GM21529 (cell line): ENCODE data around the gene MTHFD1.
"Not testable (repeated sequence)": the region's sequence is repeated elsewhere in the genome, so short reads cannot be mapped to it uniquely, and the experiment has no call there.

ENCODE experiments used
- ATAC-seq: cut with Tn5 transposase; IDR thresholded peaks from one replicate; pipeline ENCODE4 v1.9.1; 2021; ENCODE audit not compliant: unreplicated experiment

The MTHFD1 gene

GRCh38 chr14:64387782-64388532, at the start of gene MTHFD1:
TSS of gene MTHFD1 (plus strand) at chr14:64388353. CDS start at chr14:64388428, 75 bp downstream.
- ATAC-seq, result peak; percentile 84

- ATAC-seq, result peak; percentile 90
Observed at GRCh38 chr14:64338616-64339316, 49.4 kb upstream of the MTHFD1 start.

- no peak for ATAC-seq
Observed at GRCh38 chr14:64340560-64341196, 47.5 kb upstream of the MTHFD1 start.

GRCh38 chr14:64347748-64348147, 40.4 kb upstream of the MTHFD1 start:
- ATAC-seq, result no peak

GRCh38 chr14:64349741-64350490, 38.2 kb upstream of the MTHFD1 start:
- no peak for ATAC-seq

DNA sequence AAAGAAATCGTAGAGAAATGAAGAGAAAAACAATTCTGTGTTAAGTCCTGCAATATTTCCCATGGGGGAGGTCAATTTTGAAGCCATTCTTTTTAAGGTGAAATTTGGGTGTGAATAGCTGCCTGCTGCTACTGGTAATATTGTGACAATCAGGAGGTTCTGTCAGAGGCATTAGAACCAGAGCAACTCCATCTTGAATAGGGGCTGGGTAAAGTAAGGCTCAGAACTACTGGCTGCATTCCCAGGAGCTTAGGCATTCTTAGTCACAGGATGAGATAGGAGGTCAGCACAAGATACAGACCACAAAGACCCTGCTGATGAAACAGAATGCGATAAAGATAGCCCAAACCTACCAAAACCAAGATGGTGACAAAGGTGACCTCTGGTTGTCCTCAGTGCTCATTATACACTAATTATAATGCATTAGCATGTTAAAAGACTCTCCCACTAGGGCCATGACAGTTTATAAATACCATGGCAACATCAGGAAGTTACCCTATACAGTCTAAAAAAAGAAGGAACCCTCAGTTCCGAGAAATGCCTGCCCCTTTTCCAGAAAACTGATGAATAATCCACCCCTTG, 24.8 kb upstream of the MTHFD1 start:
- no peak for ATAC-seq

DNA sequence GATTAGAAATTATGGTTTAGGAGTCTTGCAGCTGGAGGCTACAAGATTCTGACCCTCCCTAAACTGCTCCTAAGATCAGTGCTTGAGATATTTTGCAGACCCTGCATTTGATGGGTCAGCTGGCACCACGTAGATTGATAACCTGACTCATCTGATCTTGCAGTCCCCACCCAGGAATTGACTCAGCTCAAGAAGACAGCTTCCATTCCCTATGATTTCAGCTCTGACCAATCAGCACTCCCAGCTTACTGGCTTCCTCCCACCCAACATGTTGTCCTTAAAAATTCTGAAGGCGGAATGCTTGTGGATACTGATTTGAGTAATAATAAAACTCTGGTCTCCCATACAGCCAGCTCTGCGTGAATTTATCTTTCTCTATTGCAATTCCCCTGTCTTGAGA, 23.2 kb upstream of the MTHFD1 start:
- no peak for ATAC-seq

DNA sequence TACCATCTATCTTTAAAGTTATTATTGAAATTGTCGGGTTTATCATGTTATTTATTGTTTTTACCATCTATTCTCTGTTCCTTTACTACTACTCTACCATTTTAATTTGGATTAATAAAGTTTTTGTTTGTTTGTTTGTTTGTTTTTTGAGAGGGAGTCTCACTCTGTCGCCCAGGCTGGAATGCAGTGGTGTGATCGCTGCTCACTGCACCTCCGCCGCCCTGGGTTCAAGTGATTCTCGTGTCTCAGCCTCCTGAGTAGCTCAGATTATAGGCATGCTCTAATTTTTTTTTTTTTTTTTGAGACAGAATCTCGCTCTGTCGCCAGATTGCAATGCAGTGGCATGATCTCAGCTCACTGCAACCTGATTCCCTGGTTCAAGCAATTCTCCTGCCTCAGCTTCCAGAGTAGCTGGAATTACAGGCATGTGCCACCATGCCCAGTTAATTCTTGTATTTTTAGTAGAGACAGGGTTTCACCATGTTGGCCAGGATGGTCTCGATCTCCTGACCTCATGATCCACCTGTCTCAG, 22.7 kb upstream of the MTHFD1 start:
- not testable (repeated sequence) for ATAC-seq

DNA sequence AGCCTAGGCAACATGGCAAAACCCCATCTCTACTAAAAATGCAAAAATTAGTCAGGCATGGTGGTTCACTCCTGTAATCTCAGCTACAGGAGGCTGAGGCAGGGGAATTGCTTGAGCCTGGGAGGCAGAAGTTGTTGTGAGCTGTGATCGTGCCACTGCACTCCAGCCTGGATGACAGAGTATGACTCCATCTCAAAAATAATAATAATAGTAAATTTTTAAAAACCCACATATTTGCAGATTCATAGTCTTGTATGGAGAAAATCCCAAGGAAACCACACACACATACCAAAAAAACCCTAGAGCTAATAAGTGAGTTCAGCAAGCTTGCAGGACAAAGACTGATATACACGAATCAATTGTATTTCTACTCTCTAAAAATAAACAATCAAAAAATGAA, 19.0 kb upstream of the MTHFD1 start:
- no peak for ATAC-seq

DNA sequence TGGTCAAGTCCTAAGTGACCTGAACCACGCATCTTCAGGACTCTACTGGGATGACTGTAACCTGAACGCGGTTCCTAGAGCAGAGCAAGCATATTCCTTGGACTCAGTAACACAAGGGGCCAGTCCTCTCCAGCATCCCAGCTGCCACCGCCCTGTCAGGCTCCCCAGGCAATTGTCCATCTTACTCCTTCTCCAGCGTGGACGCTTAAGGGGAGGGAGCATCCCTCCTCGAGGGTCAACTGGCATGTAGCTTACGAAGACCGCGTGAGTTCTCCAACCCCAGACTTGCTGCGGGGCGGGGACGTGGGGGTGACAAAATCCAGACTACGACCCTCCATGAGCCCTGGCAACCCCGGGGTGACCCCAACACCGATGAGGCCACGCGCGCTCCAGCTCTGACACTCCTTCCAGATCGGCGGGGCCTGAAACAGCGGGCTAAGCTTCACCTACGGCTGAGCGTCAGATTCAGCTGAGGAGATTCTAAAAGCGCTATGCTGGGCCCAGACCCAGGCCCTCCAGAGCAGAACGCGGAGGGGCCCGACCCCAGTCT, 846 bp upstream of the MTHFD1 start:
- peak; percentile 5 for ATAC-seq

DNA sequence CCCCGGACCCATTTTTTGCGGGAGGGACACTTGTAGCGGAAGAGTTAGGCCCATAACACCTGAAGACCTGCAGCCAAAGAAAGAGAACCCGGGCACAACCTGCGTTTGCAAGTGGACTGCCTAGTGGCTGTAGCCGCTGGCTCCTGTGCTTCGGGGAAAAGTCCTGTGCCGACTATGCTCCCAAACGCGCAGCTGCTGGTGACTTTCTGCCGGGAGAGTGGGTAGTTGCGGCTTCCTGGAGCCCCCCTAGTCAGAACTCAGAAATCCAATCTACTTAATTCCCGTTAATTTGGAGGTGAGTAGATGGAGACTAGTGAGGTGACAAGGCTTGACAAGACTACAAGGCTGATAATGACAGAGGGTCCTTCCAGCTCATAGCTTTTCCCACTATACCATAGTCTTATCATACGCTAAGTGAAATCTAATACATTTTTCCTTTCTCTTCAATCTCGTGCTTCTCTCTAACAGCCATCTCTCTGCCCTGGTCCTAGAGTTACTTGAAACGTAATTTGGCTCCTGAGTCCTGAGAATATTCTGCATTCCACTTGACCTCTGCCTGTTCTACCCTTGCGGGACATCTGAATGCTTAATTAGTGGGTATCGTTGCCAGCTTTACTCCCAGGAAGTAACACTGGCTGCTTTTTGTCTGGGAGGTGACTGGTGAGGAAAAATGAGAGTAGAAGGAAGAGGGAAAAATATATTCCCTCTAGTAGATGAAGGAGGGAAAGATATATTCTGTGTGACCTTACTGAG, 556 bp downstream of the MTHFD1 start:
- ATAC-seq, result peak; percentile 2

- ATAC-seq, result no peak
Observed at GRCh38 chr14:64391113-64391725, 3.1 kb downstream of the MTHFD1 start.

- no peak for ATAC-seq
Observed at GRCh38 chr14:64391986-64392385, 3.8 kb downstream of the MTHFD1 start.

DNA sequence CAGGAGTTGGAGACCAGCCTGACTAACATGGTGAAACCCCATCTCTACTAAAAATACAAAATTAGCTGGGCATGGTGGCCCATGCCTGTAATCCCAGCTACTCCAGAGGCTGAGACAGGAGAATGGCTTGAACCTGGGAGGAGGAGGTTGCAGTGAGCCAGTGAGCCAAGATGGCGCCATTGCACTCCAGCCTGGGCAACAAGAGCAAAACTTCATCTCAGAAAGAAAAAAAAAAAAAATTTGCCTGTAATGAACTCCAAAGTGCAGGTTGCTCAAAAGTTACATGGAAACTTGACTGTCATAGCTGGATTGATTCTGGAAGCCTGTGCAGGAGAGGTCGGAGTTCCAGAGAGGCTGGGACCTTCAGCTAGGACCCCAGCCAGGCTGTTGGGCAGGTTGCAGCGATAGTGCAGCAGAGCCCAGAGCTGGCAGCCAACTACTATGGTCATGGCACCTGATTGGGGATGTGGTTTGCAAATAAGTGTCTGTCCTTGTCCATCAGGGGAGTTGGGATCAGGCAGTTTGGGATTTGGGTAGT, 5.1 kb downstream of the MTHFD1 start:
- not testable (repeated sequence) for ATAC-seq

GRCh38 chr14:64394423-64394822, 6.3 kb downstream of the MTHFD1 start:
- ATAC-seq, result no peak

DNA sequence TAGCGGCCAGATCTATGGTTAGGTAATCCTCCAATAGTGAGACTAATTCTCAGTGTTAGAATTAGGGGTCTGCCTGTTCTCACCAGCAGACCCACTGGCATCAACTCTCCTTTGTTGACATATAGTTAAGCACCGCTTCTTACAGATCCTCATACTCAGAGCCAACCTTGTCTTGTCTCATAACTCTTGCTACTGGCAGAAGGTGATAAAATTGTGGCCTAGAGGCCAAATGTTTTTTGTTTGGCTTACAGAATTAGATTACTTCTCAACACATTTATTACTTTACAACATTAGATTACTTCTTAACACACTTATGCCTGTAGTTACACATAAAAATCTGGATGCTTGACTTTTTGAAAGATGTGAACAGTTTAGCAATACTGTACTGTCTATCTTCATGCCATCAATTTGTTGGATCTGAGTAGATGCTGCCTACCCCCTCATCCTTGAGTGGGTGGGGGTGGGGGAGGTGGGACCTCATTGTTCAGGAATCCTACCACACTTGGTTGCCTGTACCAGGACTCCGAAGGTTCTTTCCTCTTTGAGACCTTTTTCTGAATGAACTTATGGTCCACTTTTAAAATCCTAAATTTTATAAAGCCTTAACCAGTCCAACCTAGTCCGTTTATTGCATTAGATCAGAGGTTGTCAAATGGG, 7.0 kb downstream of the MTHFD1 start:
- no peak for ATAC-seq

DNA sequence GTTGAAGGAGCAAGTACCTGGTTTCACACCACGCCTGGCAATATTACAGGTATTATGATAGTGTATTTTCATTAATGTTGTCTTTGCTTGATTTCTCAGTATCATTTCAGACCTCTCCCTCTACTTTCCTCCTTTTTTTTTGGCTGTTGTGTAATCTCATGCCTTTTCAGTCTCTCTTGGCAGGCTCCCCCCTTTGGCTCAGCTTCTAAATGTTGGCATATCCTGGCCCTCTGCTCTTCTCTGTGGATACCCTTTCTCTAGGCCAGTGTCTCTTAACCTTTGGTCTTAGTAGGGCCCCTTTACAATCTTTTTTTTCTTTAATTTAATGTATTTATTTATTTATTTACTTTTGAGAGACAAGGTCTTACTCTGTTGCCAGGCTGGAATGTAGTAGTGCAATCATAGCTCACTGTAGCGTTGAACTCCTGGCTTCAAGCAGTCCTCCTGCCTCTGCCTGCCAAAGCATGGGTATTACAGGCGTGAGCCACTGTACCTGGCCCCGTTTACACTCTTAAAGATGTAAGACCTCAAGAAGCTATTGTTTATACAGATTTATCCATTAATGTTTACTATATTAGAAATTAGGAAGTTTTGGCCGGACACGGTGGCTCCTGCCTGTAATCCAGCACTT, 12.8 kb downstream of the MTHFD1 start:
- no peak for ATAC-seq

GRCh38 chr14:64401949-64402348, 13.8 kb downstream of the MTHFD1 start:
- ATAC-seq, result no peak
